ENCODE data around the gene TRERF1.

The TRERF1 gene

GRCh38 chr6:42426191-42426590, 25.5 kb downstream of the TRERF1 start:
- Mint-ChIP-seq H3K27ac (peak overlapping the region; percentile 54), H3K36me3 (ENCODE audit: low read depth) (peaks cover 47% of the 10 kb centered on the region), H3K27me3 (no peaks in the 10 kb centered on the region), H3K4me1 (ENCODE audit: low read depth) (peaks cover 77% of the 10 kb centered on the region), H3K9me3 (no peaks in the 10 kb centered on the region), H3K4me3 (no peak overlapping the region)
- intact Hi-C loops (cut with micrococcal nuclease) = no loop called here

DNA sequence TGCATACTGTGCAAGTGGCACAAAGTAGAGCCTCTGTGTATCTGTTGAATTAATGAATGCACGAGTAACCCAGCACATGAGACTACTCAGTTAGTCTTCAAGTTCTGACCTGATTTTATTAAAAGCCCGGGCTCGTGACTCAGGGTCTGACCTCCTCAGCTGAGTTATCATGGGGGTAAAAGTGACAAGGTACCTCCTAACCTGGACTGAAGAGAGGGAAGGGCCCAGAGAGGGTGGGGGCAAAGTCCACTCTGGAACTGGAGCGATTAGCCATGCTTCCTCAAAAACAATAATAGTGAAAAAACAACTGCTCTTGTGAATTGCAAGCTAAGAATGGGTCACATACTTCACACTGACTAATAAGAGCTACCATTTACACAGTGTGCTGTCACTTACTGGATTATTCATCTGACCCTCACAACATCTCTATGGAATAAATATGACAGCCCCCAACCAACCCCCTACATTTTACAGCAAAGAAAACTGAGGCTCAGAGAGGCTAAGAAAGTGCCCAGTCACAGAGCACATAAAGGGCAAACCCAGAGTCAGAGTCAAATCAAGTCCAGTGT, 26.7 kb downstream of the TRERF1 start:
- Mint-ChIP-seq H3K4me3 (no peak overlapping the region), H3K27ac (peak overlapping the region; percentile 54), H3K36me3 (ENCODE audit: low read depth) (peaks cover 43% of the 10 kb centered on the region), H3K4me1 (ENCODE audit: low read depth) (peaks cover 75% of the 10 kb centered on the region), H3K9me3 (no peaks in the 10 kb centered on the region), H3K27me3 (no peaks in the 10 kb centered on the region)
- intact Hi-C loops (cut with micrococcal nuclease) = no loop called here

DNA sequence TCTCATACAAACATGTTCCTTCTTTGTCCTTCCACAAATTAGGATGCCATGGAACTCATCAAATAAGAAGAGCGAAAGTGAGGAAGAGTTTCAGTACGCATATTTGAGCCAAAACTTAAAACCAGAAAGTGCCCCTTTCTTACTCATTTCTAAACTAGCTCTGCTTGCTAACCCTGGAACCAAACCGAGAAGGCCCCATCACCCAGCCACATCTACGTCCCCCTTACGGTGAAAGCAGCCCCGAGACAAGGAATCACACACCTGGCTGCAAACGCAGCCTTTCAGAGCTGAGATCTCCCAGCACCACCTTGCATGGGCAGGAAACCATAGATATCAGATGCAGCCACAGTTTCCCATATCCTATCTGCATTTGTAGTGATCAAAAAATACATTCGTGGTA, 28.5 kb downstream of the TRERF1 start:
- Mint-ChIP-seq H3K27me3 (no peaks in the 10 kb centered on the region), H3K9me3 (no peaks in the 10 kb centered on the region), H3K27ac (no peak overlapping the region), H3K4me1 (ENCODE audit: low read depth) (peaks cover 74% of the 10 kb centered on the region), H3K36me3 (ENCODE audit: low read depth) (peaks cover 40% of the 10 kb centered on the region), H3K4me3 (no peak overlapping the region)
- intact Hi-C loops (cut with micrococcal nuclease) = no loop called here

- H3K36me3 Mint-ChIP-seq (ENCODE audit: low read depth) = peaks cover 43% of the 10 kb centered on the region
- H3K9me3 Mint-ChIP-seq = no peaks in the 10 kb centered on the region
- H3K27me3 Mint-ChIP-seq = no peaks in the 10 kb centered on the region
- H3K4me3 Mint-ChIP-seq = no peak overlapping the region
- peaks cover 80% of the 10 kb centered on the region for H3K4me1 Mint-ChIP-seq (ENCODE audit: low read depth)
- H3K27ac Mint-ChIP-seq = peak overlapping the region; percentile 25
- intact Hi-C loops (cut with micrococcal nuclease) = no loop called here
Observed at GRCh38 chr6:42420741-42421140, 31.0 kb downstream of the TRERF1 start.

GRCh38 chr6:42419490-42420280, 32.0 kb downstream of the TRERF1 start:
- intact Hi-C loops (cut with micrococcal nuclease) = no loop called here
- Mint-ChIP-seq H3K4me1 (ENCODE audit: low read depth) (peaks cover 76% of the 10 kb centered on the region), H3K36me3 (ENCODE audit: low read depth) (peaks cover 35% of the 10 kb centered on the region), H3K9me3 (no peaks in the 10 kb centered on the region), H3K27ac (no peak overlapping the region), H3K4me3 (no peak overlapping the region), H3K27me3 (no peaks in the 10 kb centered on the region)

DNA sequence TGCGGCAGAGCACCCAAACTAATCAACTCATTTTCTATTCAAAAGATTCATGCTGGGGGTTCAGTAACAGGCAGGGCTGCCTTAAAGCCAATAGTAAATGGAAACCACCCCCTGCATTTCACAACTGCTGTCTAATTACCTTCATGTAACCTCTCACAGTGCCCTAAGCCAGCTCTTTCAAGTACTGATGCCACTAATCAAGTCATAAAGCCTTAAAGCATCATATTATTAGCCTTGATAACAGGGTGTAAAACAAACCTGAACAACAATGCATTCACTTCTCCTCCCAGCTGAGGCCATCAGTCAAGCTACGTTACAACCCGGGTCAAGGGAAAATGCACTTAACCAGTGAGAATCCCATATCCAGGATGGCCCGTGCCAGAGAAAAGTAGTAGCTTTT, 33.0 kb downstream of the TRERF1 start:
- intact Hi-C loops (cut with micrococcal nuclease) = no loop called here
- H3K27me3 Mint-ChIP-seq = no peaks in the 10 kb centered on the region
- no peaks in the 10 kb centered on the region for H3K9me3 Mint-ChIP-seq
- H3K4me1 Mint-ChIP-seq (ENCODE audit: low read depth) = peaks cover 73% of the 10 kb centered on the region
- H3K4me3 Mint-ChIP-seq = no peak overlapping the region
- H3K36me3 Mint-ChIP-seq (ENCODE audit: low read depth) = peaks cover 31% of the 10 kb centered on the region
- no peak overlapping the region for H3K27ac Mint-ChIP-seq

GRCh38 chr6:42417641-42418112, 34.0 kb downstream of the TRERF1 start:
- intact Hi-C loops (cut with micrococcal nuclease) = no loop called here
- H3K27ac Mint-ChIP-seq = peak overlapping the region; percentile 62
- no peaks in the 10 kb centered on the region for H3K27me3 Mint-ChIP-seq
- peaks cover 32% of the 10 kb centered on the region for H3K36me3 Mint-ChIP-seq (ENCODE audit: low read depth)
- H3K4me3 Mint-ChIP-seq = no peak overlapping the region
- peaks cover 73% of the 10 kb centered on the region for H3K4me1 Mint-ChIP-seq (ENCODE audit: low read depth)
- H3K9me3 Mint-ChIP-seq = no peaks in the 10 kb centered on the region

DNA sequence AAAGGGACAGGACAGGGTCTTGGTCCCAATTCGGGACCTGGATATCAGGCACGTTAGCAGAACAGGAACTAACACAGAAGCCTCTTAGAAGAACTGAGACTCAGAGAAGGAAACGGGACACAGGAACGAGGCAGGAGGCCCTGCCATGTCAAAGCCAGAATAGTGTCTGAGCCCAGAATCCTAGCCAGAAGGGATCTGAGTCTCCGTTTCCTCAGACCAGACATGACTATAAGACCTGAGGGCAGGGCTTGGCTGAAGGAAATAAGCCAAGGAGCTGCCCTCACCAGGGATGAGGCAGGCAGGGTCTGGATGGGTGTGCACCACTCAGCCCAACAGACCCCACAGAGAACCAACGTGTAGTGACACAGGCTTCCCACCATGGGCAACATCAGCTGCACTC, 40.3 kb downstream of the TRERF1 start:
- peaks cover 60% of the 10 kb centered on the region for H3K4me1 Mint-ChIP-seq (ENCODE audit: low read depth)
- intact Hi-C loops (cut with micrococcal nuclease) = no loop called here
- H3K27ac Mint-ChIP-seq = peak overlapping the region; percentile 82
- no peak overlapping the region for H3K4me3 Mint-ChIP-seq
- H3K36me3 Mint-ChIP-seq (ENCODE audit: low read depth) = peaks cover 8% of the 10 kb centered on the region
- H3K27me3 Mint-ChIP-seq = no peaks in the 10 kb centered on the region
- no peaks in the 10 kb centered on the region for H3K9me3 Mint-ChIP-seq

DNA sequence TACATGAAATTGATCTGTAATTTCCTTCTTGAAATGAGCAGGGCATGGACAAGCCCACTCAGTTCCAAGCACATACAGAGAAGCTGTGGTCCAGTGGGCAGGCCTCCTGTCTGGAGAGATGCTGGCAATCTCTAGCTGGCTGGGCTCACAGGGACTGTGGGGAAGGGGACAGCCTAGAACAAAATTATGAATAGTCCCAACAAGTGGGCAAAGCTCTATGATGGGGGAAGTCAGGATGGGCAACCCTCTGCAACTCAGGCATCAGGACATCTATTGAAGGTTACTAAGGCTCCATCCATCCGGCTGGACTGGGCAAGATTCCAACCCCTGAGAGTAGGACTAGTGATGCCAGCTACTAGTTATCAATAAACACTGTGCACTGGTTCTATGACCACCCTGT, 40.9 kb downstream of the TRERF1 start:
- H3K36me3 Mint-ChIP-seq (ENCODE audit: low read depth) = peaks cover 8% of the 10 kb centered on the region
- no peaks in the 10 kb centered on the region for H3K27me3 Mint-ChIP-seq
- H3K27ac Mint-ChIP-seq = peak overlapping the region; percentile 82
- intact Hi-C loops (cut with micrococcal nuclease) = no loop called here
- H3K4me1 Mint-ChIP-seq (ENCODE audit: low read depth) = peaks cover 62% of the 10 kb centered on the region
- no peaks in the 10 kb centered on the region for H3K9me3 Mint-ChIP-seq
- H3K4me3 Mint-ChIP-seq = no peak overlapping the region

- Mint-ChIP-seq H3K4me3 (no peak overlapping the region), H3K4me1 (ENCODE audit: low read depth) (peaks cover 66% of the 10 kb centered on the region), H3K27ac (peak overlapping the region; percentile 82), H3K27me3 (no peaks in the 10 kb centered on the region), H3K9me3 (no peaks in the 10 kb centered on the region), H3K36me3 (ENCODE audit: low read depth) (peaks cover 8% of the 10 kb centered on the region)
- intact Hi-C loops (cut with micrococcal nuclease) = loop anchor here (5.0 kb wide), 2 partner anchors 42 to 43 kb away; partner anchors contain the start of gene TRERF1
Observed at GRCh38 chr6:42409581-42409980, 42.1 kb downstream of the TRERF1 start.

GRCh38 chr6:42407379-42407778, 44.3 kb downstream of the TRERF1 start:
- Mint-ChIP-seq H3K27me3 (no peaks in the 10 kb centered on the region), H3K9me3 (no peaks in the 10 kb centered on the region), H3K4me1 (ENCODE audit: low read depth) (peaks cover 80% of the 10 kb centered on the region), H3K27ac (peak overlapping the region; percentile 87), H3K36me3 (ENCODE audit: low read depth) (peaks cover 11% of the 10 kb centered on the region), H3K4me3 (peak overlapping the region; percentile 58)
- intact Hi-C loops (cut with micrococcal nuclease) = loop anchor here (5.0 kb wide), 2 partner anchors 40 to 45 kb away; partner anchors contain the start of gene TRERF1

GRCh38 chr6:42406306-42407280, 45.1 kb downstream of the TRERF1 start:
- Mint-ChIP-seq H3K4me3 (peak overlapping the region; percentile 58), H3K36me3 (ENCODE audit: low read depth) (peaks cover 13% of the 10 kb centered on the region), H3K27me3 (no peaks in the 10 kb centered on the region), H3K4me1 (ENCODE audit: low read depth) (peaks cover 83% of the 10 kb centered on the region), H3K27ac (peak overlapping the region; percentile 87), H3K9me3 (no peaks in the 10 kb centered on the region)
- intact Hi-C loops (cut with micrococcal nuclease) = loop anchor here (5.0 kb wide), 2 partner anchors 39 to 46 kb away; partner anchors contain the start of gene TRERF1

DNA sequence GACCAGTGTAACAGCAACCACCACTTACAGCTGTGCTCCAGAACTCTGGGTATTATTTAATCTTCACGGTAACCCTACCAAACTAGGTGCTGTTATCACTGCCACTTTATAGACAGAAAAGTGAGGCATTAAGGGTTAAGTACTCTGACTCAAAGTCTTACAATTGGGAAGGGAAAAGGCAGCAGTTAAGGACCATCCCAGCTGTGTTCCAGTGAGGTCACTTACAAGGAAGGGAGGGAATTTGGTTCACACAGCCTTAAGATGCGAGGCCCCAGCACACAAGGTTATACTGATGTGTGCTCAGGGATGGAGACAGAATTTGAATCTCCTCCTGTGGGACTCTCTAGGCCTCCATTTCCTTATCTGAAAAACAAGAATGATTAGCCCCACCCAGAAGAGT, 46.7 kb downstream of the TRERF1 start:
- Mint-ChIP-seq H3K27ac (peak overlapping the region; percentile 81), H3K4me1 (ENCODE audit: low read depth) (peaks cover 83% of the 10 kb centered on the region), H3K9me3 (no peaks in the 10 kb centered on the region), H3K27me3 (no peaks in the 10 kb centered on the region), H3K36me3 (ENCODE audit: low read depth) (peaks cover 18% of the 10 kb centered on the region), H3K4me3 (no peak overlapping the region)
- intact Hi-C loops (cut with micrococcal nuclease) = loop anchor here (5.0 kb wide), 2 partner anchors 38 to 47 kb away; partner anchors contain the start of gene TRERF1

Data from dendritic cell treated with granulocyte-macrophage colony-stimulating factor and Interleukin-4, amounts not matched to agents 40 ng/mL and 50 ng/mL, for 4 days (primary cell).